GM19324 (cell line): ENCODE measurements around the gene TBL1Y.
"Not testable (repeated sequence)": the region's sequence is repeated elsewhere in the genome, so short reads cannot be mapped to it uniquely, and the experiment has no call there.

Source experiments
- ATAC-seq: cut with Tn5 transposase; IDR thresholded peaks from one replicate; pipeline ENCODE4 v1.9.1; 2021; ENCODE audit warnings: mild to moderate bottlenecking, moderate library complexity; ENCODE audit not compliant: unreplicated experiment, low FRiP score

TBL1Y gene

GRCh38 chrY:7052461-7052860, 142.0 kb downstream of the TBL1Y start:
- not testable (repeated sequence) for ATAC-seq

- ATAC-seq = no peak
Observed at GRCh38 chrY:7056886-7057285, 146.4 kb downstream of the TBL1Y start.

GRCh38 chrY:7078725-7079124, 168.2 kb downstream of the TBL1Y start:
- ATAC-seq = no peak

GRCh38 chrY:7080548-7080947, 170.1 kb downstream of the TBL1Y start:
- not testable (repeated sequence) for ATAC-seq

- ATAC-seq = no peak
Observed at GRCh38 chrY:7085606-7086005, 175.1 kb downstream of the TBL1Y start.

GRCh38 chrY:7092836-7093235, 182.3 kb downstream of the TBL1Y start:
- no peak for ATAC-seq

GRCh38 chrY:7094365-7094764, 183.9 kb downstream of the TBL1Y start:
- no peak for ATAC-seq

- no peak for ATAC-seq
Observed at GRCh38 chrY:7097021-7097420, 186.5 kb downstream of the TBL1Y start.

GRCh38 chrY:7099742-7100141, 189.2 kb downstream of the TBL1Y start:
- no peak for ATAC-seq

GRCh38 chrY:7102680-7103079, 192.2 kb downstream of the TBL1Y start:
- ATAC-seq = no peak

- no peak for ATAC-seq
Observed at GRCh38 chrY:7107179-7107578, 196.7 kb downstream of the TBL1Y start.

- ATAC-seq = no peak
Observed at GRCh38 chrY:7110086-7110485, 199.6 kb downstream of the TBL1Y start.

- no peak for ATAC-seq
Observed at GRCh38 chrY:7115871-7116270, 205.4 kb downstream of the TBL1Y start.

- no peak for ATAC-seq
Observed at GRCh38 chrY:7122202-7122601, 211.7 kb downstream of the TBL1Y start.

GRCh38 chrY:7125136-7126056, 214.9 kb downstream of the TBL1Y start:
- ATAC-seq = no peak

- ATAC-seq = no peak
Observed at GRCh38 chrY:7128211-7128610, 217.7 kb downstream of the TBL1Y start.
